ENCODE data around the gene MAP4K3. TPM values are rescaled to one million over a fixed set of nuclear protein-coding genes. Genes with fewer than 3 reads are reported as not detected.

Gene MAP4K3
- total and polyA plus RNA-seq, 9 of the 15 experiments (the other 6 are each of a cell fraction or from before 2014, with no cell fraction given), result 3.1 to 30.0 (median 16.9) TPM

GRCh38 chr2:39228413-39229209 is 208.5 kb downstream of the MAP4K3 start:
- intact Hi-C loops (cut with micrococcal nuclease), result loop anchor here (1.0 to 10.0 kb wide), 5 partner anchors 107 to 691 kb away; partner anchors contain the start of gene SOS1
- Histone ChIP-seq H3K4me2 (ENCODE audit: insufficient read depth, low read length) (peak overlapping the region; percentile 54; the same call in 1 of the 2 replicates), H3K36me3 (ENCODE audit: control insufficient read depth, insufficient read depth, low read length) (no peaks in the 10 kb centered on the region), H3K4me3 (0 out of 2 replicates have a peak overlapping the region, but pooled peaks have one; percentile 2), H4K20me1 (replicated peaks; ENCODE audit: control insufficient read depth, insufficient read depth, low read length) (no peaks in the 10 kb centered on the region), H3K9me1 (ENCODE audit: control insufficient read depth, insufficient read depth, low read length) (no peaks in the 10 kb centered on the region), H3K27ac (ENCODE audit: extremely low read depth, low read depth, low read length) (no peak overlapping the region), H2AFZ (ENCODE audit: low read depth, low read length) (peak overlapping the region; percentile 94), H3K9me3 (replicated peaks; ENCODE audit: control insufficient read depth, insufficient read depth, low read depth, low read length) (no peaks in the 10 kb centered on the region), H3K79me2 (ENCODE audit: control insufficient read depth, insufficient read depth, low read length) (no peaks in the 10 kb centered on the region), H3K27me3 (ENCODE audit: control insufficient read depth in 2 of 2, insufficient read depth in 2 of 2, low read length in 2 of 2) (no peaks in the 10 kb centered on the region), H3K4me1 (replicated peaks in 1 of 2; ENCODE audit: control insufficient read depth in 2 of 2, insufficient read depth in 2 of 2, low read length in 2 of 2) (peaks cover 4 to 10% of the 10 kb centered on the region in 2 experiments; a peak in 3 of 5 replicates), H3K9ac (ENCODE audit: insufficient read depth in 1 of 2, low read depth in 2 of 2, low read length in 2 of 2) (peak overlapping the region in 1 of 2 experiments; percentile 30; a peak in 3 of 4 replicates)
- no TSS peak for BruUV-seq (replicated peaks)
- DNase-seq (ENCODE audit: extremely low read depth in 1 of 4, low spot score in 3 of 4), result peak in 2 of 4 experiments; percentile 13 to 23
- in situ Hi-C loops (cut with MboI), result loop anchor here (5.0 to 25.0 kb wide), 3 partner anchors 104 to 291 kb away; partner anchors contain the start of gene SOS1
- CTCF ChIA-PET (ENCODE audit: low intra/inter-chr PET ratio), result interaction anchor here (0.7 to 4.6 kb wide), 6 partner anchors 109 to 693 kb away, joined by 3 to 93 read pairs (median 4); partner anchors contain the start of gene SOS1
- peak; percentile 6 for ATAC-seq
- no peak for TF ChIP-seq NEUROD1 (IDR thresholded peaks at IDR 0.05; ENCODE audit: borderline replicate concordance, low read depth, low read length, partially characterized antibody)
- TF ChIP-seq TAF9B (IDR thresholded peaks at IDR 0.05; ENCODE audit: partially characterized antibody), result no peak
- TF ChIP-seq SMARCC2 (IDR thresholded peaks at IDR 0.05; ENCODE audit: low read depth), result no peak
- TF ChIP-seq TSC22D4 (tag; IDR thresholded peaks at IDR 0.05), result no peak
- TF ChIP-seq CREB1 (IDR thresholded peaks at IDR 0.05), result no peak
- TF ChIP-seq CREB1 (CRISPR knock-in tag; IDR thresholded peaks at IDR 0.05), result no peak
- TF ChIP-seq MBD1 (CRISPR knock-in tag; IDR thresholded peaks at IDR 0.05), result no peak
- no peak for TF ChIP-seq KDM1A (IDR thresholded peaks at IDR 0.05)
- no peak for TF ChIP-seq PCBP2 (IDR thresholded peaks at IDR 0.05; ENCODE audit: low read depth, low read length, poor library complexity, severe bottlenecking)
- POLR2A ChIA-PET, result interaction anchor here (0.6 to 1.6 kb wide), 7 partner anchors 108 to 478 kb away, joined by 3 to 8 read pairs (median 3); partner anchors contain the start of gene SOS1
- FAIRE-seq, result no peak
- 39% methylated on average over 19 of the region's 19 CpGs for WGBS (ENCODE audit: insufficient coverage, low coverage, missing lambda C conversion rate)
